HL-60 (cell line): ENCODE data around the gene NMRAL1.
A peak's percentile ranks its signal among the peaks of the same experiment; 100 is the strongest.

ENCODE experiments used
- DNase-seq, 2 experiments: peaks; one replicate each; pipeline ENCODE4 v3.0.0-alpha.2; 2010 to 2020; ENCODE audit warnings: low read depth in 1 of 2, low spot score in 1 of 2
- H3K27ac ChIP-seq: fragments of 250-450 bp; sonication (Bioruptor Pico); replicated peaks from 2 replicates; pipeline ENCODE4 v1.5.1; 2020; ENCODE audit warnings: mild to moderate bottlenecking, moderate library complexity
- H3K27me3 ChIP-seq: fragments of 250-450 bp; sonication (Bioruptor Pico); 2 replicates; pipeline ENCODE4 v1.5.1; 2021; ENCODE audit warnings: mild to moderate bottlenecking, moderate library complexity; ENCODE audit not compliant: insufficient read depth, poor library complexity, severe bottlenecking
- H3K4me3 ChIP-seq: replicated peaks from 2 replicates; pipeline ENCODE4 v1.5.1; 2011; ENCODE audit warnings: mild to moderate bottlenecking, control low read depth, low read length; ENCODE audit not compliant: insufficient read depth
- CTCF ChIP-seq: IDR thresholded peaks from one replicate; pipeline ENCODE4 v1.5.1; 2011; ENCODE audit warnings: low read length, control low read depth, inconsistent platforms; ENCODE audit not compliant: insufficient read depth
- GABPA ChIP-seq: IDR thresholded peaks from 2 replicates; pipeline ENCODE4 v1.6.1; 2012; ENCODE audit warnings: low read depth
- POLR2AphosphoS5 ChIP-seq: IDR thresholded peaks from 2 replicates; pipeline ENCODE4 v1.6.1; 2012; ENCODE audit warnings: low read depth
- REST ChIP-seq: IDR thresholded peaks from 2 replicates; pipeline ENCODE4 v1.6.1; 2012; ENCODE audit warnings: low read depth; ENCODE audit not compliant: insufficient replicate concordance
- SPI1 ChIP-seq: IDR thresholded peaks from 2 replicates; pipeline ENCODE4 v1.6.1; 2012; ENCODE audit warnings: low read depth, mild to moderate bottlenecking, borderline replicate concordance

NMRAL1 gene

GRCh38 chr16:4477966-4478365 lies 3.5 kb upstream of the NMRAL1 start:
- H3K27me3 ChIP-seq, result no peaks in the 10 kb centered on the region
- no peak overlapping the region for H3K4me3 ChIP-seq
- no peak overlapping the region for H3K27ac ChIP-seq
- peak in 1 of 2 experiments; percentile 55 for DNase-seq
- TF ChIP-seq CTCF (peak; percentile 21), SPI1 (no peak)

- Histone ChIP-seq H3K4me3 (peak within 1 kb of the TSS; percentile 92), H3K27ac (peak within 1 kb of the TSS; percentile 83), H3K27me3 (no peaks in the 10 kb centered on the region)
- TF ChIP-seq CTCF (peak; percentile 21), REST (no peak), POLR2AphosphoS5 (peak; percentile 83)
- DNase-seq, result peak; percentile 94
Measured at GRCh38 chr16:4475880-4476788, 1.7 kb upstream of the NMRAL1 start, which contains the start of gene HMOX2. Gene HMOX2 (plus strand): TSS chr16:4476398. CDS start chr16:4505525, 29,127 bp downstream.

- TF ChIP-seq POLR2AphosphoS5 (no peak), GABPA (no peak), SPI1 (no peak), CTCF (no peak), REST (no peak)
- no peak overlapping the region for H3K27ac ChIP-seq
Measured at GRCh38 chr16:4472880-4473279, 1.5 kb downstream of the NMRAL1 start.

GRCh38 chr16:4471869-4472268 lies 2.6 kb downstream of the NMRAL1 start:
- H3K27me3 ChIP-seq, result no peaks in the 10 kb centered on the region
- DNase-seq, result no peak
- H3K4me3 ChIP-seq, result no peak overlapping the region
- no peak for TF ChIP-seq POLR2AphosphoS5
- no peak for TF ChIP-seq GABPA
- no peak for TF ChIP-seq SPI1
- no peak for TF ChIP-seq REST
- no peak for TF ChIP-seq CTCF
- no peak overlapping the region for H3K27ac ChIP-seq

More at GRCh38 chr16:4472880-4473279, 1.5 kb downstream of the NMRAL1 start:
- no peak for DNase-seq
- H3K27me3 ChIP-seq, result no peaks in the 10 kb centered on the region
- H3K4me3 ChIP-seq, result no peak overlapping the region
